ENCODE data around the gene FBXL3. TPM values are rescaled to one million over a fixed set of nuclear protein-coding genes. Genes with fewer than 3 reads are reported as not detected.
"Not testable (repeated sequence)": the region's sequence is repeated elsewhere in the genome, so short reads cannot be mapped to it uniquely, and the experiment has no call there.

The FBXL3 gene
- total RNA-seq, 1 experiment from 2014 or later: 56.8 TPM

- Histone ChIP-seq H3K27ac (ENCODE audit: low read length) (no peak overlapping the region), H4K20me1 (ENCODE audit: insufficient read depth, low read depth, low read length) (no peaks in the 10 kb centered on the region), H3K79me2 (ENCODE audit: low read length) (peaks cover 97% of the 10 kb centered on the region), H3K4me1 (ENCODE audit: low read length) (peaks cover 48% of the 10 kb centered on the region), H3K9me2 (replicated peaks; ENCODE audit: insufficient read depth, low read length) (no peaks in the 10 kb centered on the region), H3K9ac (ENCODE audit: low read length) (no peak overlapping the region), H3K4me3 (ENCODE audit: low read length) (no peak overlapping the region), H3K27me3 (ENCODE audit: low read length) (no peaks in the 10 kb centered on the region), H2AFZ (ENCODE audit: low read length) (no peak overlapping the region), H3K4me2 (ENCODE audit: low read depth, low read length, poor library complexity, severe bottlenecking) (no peak overlapping the region), H3K9me3 (ENCODE audit: low read length) (no peaks in the 10 kb centered on the region), H3K36me3 (ENCODE audit: insufficient read depth, low read length) (peaks cover 42% of the 10 kb centered on the region; the same call in 1 of the 2 replicates)
- DNase-seq: no peak
Observed at GRCh38 chr13:77019756-77020155, 7.2 kb downstream of the FBXL3 start.

GRCh38 chr13:77016888-77017623, 9.9 kb downstream of the FBXL3 start:
- Histone ChIP-seq H3K79me2 (ENCODE audit: low read length) (peaks cover 94% of the 10 kb centered on the region), H2AFZ (ENCODE audit: low read length) (no peak overlapping the region), H3K27ac (ENCODE audit: low read length) (no peak overlapping the region), H3K4me2 (ENCODE audit: low read depth, low read length, poor library complexity, severe bottlenecking) (no peak overlapping the region), H3K4me1 (ENCODE audit: low read length) (peaks cover 22% of the 10 kb centered on the region), H3K4me3 (ENCODE audit: low read length) (no peak overlapping the region), H3K9me2 (replicated peaks; ENCODE audit: insufficient read depth, low read length) (no peaks in the 10 kb centered on the region), H4K20me1 (ENCODE audit: insufficient read depth, low read depth, low read length) (no peaks in the 10 kb centered on the region), H3K9me3 (ENCODE audit: low read length) (no peaks in the 10 kb centered on the region), H3K36me3 (ENCODE audit: insufficient read depth, low read length) (peaks cover 64% of the 10 kb centered on the region), H3K27me3 (ENCODE audit: low read length) (no peaks in the 10 kb centered on the region), H3K9ac (ENCODE audit: low read length) (no peak overlapping the region)
- DNase-seq: no peak

- H3K27me3 ChIP-seq (ENCODE audit: low read length): no peaks in the 10 kb centered on the region
- no peak overlapping the region for H3K4me2 ChIP-seq (ENCODE audit: low read depth, low read length, poor library complexity, severe bottlenecking)
- H3K27ac ChIP-seq (ENCODE audit: low read length): no peak overlapping the region
- H3K79me2 ChIP-seq (ENCODE audit: low read length): peaks cover 94% of the 10 kb centered on the region
- no peak overlapping the region for H3K9ac ChIP-seq (ENCODE audit: low read length)
- peaks cover 66% of the 10 kb centered on the region for H3K36me3 ChIP-seq (ENCODE audit: insufficient read depth, low read length)
- H3K9me2 ChIP-seq (replicated peaks; ENCODE audit: insufficient read depth, low read length): no peaks in the 10 kb centered on the region
- no peaks in the 10 kb centered on the region for H4K20me1 ChIP-seq (ENCODE audit: insufficient read depth, low read depth, low read length)
- H3K4me3 ChIP-seq (ENCODE audit: low read length): no peak overlapping the region
- no peaks in the 10 kb centered on the region for H3K9me3 ChIP-seq (ENCODE audit: low read length)
- H2AFZ ChIP-seq (ENCODE audit: low read length): no peak overlapping the region
- peaks cover 15% of the 10 kb centered on the region for H3K4me1 ChIP-seq (ENCODE audit: low read length)
- DNase-seq: no peak
Observed at GRCh38 chr13:77016251-77016812, 10.6 kb downstream of the FBXL3 start.

- no peaks in the 10 kb centered on the region for H3K27me3 ChIP-seq (ENCODE audit: low read length)
- H3K36me3 ChIP-seq (ENCODE audit: insufficient read depth, low read length): peaks cover 75% of the 10 kb centered on the region
- no peak overlapping the region for H3K4me3 ChIP-seq (ENCODE audit: low read length)
- no peak overlapping the region for H3K4me2 ChIP-seq (ENCODE audit: low read depth, low read length, poor library complexity, severe bottlenecking)
- H3K4me1 ChIP-seq (ENCODE audit: low read length): peaks cover 6% of the 10 kb centered on the region
- no peaks in the 10 kb centered on the region for H3K9me2 ChIP-seq (replicated peaks; ENCODE audit: insufficient read depth, low read length)
- H3K27ac ChIP-seq (ENCODE audit: low read length): no peak overlapping the region
- H2AFZ ChIP-seq (ENCODE audit: low read length): no peak overlapping the region
- no peaks in the 10 kb centered on the region for H4K20me1 ChIP-seq (ENCODE audit: insufficient read depth, low read depth, low read length)
- H3K9ac ChIP-seq (ENCODE audit: low read length): no peak overlapping the region
- no peak for DNase-seq
- H3K9me3 ChIP-seq (ENCODE audit: low read length): no peaks in the 10 kb centered on the region
- peaks cover 91% of the 10 kb centered on the region for H3K79me2 ChIP-seq (ENCODE audit: low read length)
Observed at GRCh38 chr13:77014906-77015685, 11.9 kb downstream of the FBXL3 start.

GRCh38 chr13:77013853-77014542, 13.0 kb downstream of the FBXL3 start:
- no peak overlapping the region for H2AFZ ChIP-seq (ENCODE audit: low read length)
- H3K4me3 ChIP-seq (ENCODE audit: low read length): no peak overlapping the region
- H3K79me2 ChIP-seq (ENCODE audit: low read length): peaks cover 89% of the 10 kb centered on the region
- no peaks in the 10 kb centered on the region for H3K9me2 ChIP-seq (replicated peaks; ENCODE audit: insufficient read depth, low read length)
- no peaks in the 10 kb centered on the region for H3K27me3 ChIP-seq (ENCODE audit: low read length)
- no peak for DNase-seq
- peaks cover 80% of the 10 kb centered on the region for H3K36me3 ChIP-seq (ENCODE audit: insufficient read depth, low read length)
- H3K4me1 ChIP-seq (ENCODE audit: low read length): peaks cover 3% of the 10 kb centered on the region; the same call in 1 of the 2 replicates
- H3K9me3 ChIP-seq (ENCODE audit: low read length): no peaks in the 10 kb centered on the region
- no peak overlapping the region for H3K9ac ChIP-seq (ENCODE audit: low read length)
- H4K20me1 ChIP-seq (ENCODE audit: insufficient read depth, low read depth, low read length): no peaks in the 10 kb centered on the region
- no peak overlapping the region for H3K4me2 ChIP-seq (ENCODE audit: low read depth, low read length, poor library complexity, severe bottlenecking)
- no peak overlapping the region for H3K27ac ChIP-seq (ENCODE audit: low read length)

GRCh38 chr13:77009719-77010118, 17.2 kb downstream of the FBXL3 start:
- H3K27ac ChIP-seq (ENCODE audit: low read length); H3K4me1 ChIP-seq (ENCODE audit: low read length); H3K27me3 ChIP-seq (ENCODE audit: low read length); H2AFZ ChIP-seq (ENCODE audit: low read length); H3K9me2 ChIP-seq (replicated peaks; ENCODE audit: insufficient read depth, low read length); H3K9ac ChIP-seq (ENCODE audit: low read length); H3K4me3 ChIP-seq (ENCODE audit: low read length); H3K4me2 ChIP-seq (ENCODE audit: low read depth, low read length, poor library complexity, severe bottlenecking); DNase-seq; H3K9me3 ChIP-seq (ENCODE audit: low read length); H4K20me1 ChIP-seq (ENCODE audit: insufficient read depth, low read depth, low read length): not testable (repeated sequence)
- Histone ChIP-seq H3K79me2 (ENCODE audit: low read length) (peaks cover 87% of the 10 kb centered on the region), H3K36me3 (ENCODE audit: insufficient read depth, low read length) (peaks cover 58% of the 10 kb centered on the region)

- no peak overlapping the region for H2AFZ ChIP-seq (ENCODE audit: low read length)
- peaks cover 83% of the 10 kb centered on the region for H3K79me2 ChIP-seq (ENCODE audit: low read length)
- H3K9ac ChIP-seq (ENCODE audit: low read length): no peak overlapping the region
- peaks cover 8% of the 10 kb centered on the region for H3K4me1 ChIP-seq (ENCODE audit: low read length)
- no peaks in the 10 kb centered on the region for H3K9me3 ChIP-seq (ENCODE audit: low read length)
- H3K27me3 ChIP-seq (ENCODE audit: low read length): no peaks in the 10 kb centered on the region
- H3K27ac ChIP-seq (ENCODE audit: low read length): no peak overlapping the region
- H3K9me2 ChIP-seq (replicated peaks; ENCODE audit: insufficient read depth, low read length): no peaks in the 10 kb centered on the region
- H4K20me1 ChIP-seq (ENCODE audit: insufficient read depth, low read depth, low read length): no peaks in the 10 kb centered on the region
- no peak overlapping the region for H3K4me3 ChIP-seq (ENCODE audit: low read length)
- H3K4me2 ChIP-seq (ENCODE audit: low read depth, low read length, poor library complexity, severe bottlenecking): no peak overlapping the region
- no peak for DNase-seq
- peaks cover 51% of the 10 kb centered on the region for H3K36me3 ChIP-seq (ENCODE audit: insufficient read depth, low read length)
Observed at GRCh38 chr13:77009011-77009410, 17.9 kb downstream of the FBXL3 start.

- Histone ChIP-seq H3K79me2 (ENCODE audit: low read length) (peaks cover 79% of the 10 kb centered on the region), H3K36me3 (ENCODE audit: insufficient read depth, low read length) (peaks cover 44% of the 10 kb centered on the region)
- not testable (repeated sequence) for H3K9me3 ChIP-seq (ENCODE audit: low read length); H3K4me3 ChIP-seq (ENCODE audit: low read length); H3K27ac ChIP-seq (ENCODE audit: low read length); H3K9me2 ChIP-seq (replicated peaks; ENCODE audit: insufficient read depth, low read length); H2AFZ ChIP-seq (ENCODE audit: low read length); DNase-seq; H3K9ac ChIP-seq (ENCODE audit: low read length); H3K27me3 ChIP-seq (ENCODE audit: low read length); H3K4me1 ChIP-seq (ENCODE audit: low read length); H3K4me2 ChIP-seq (ENCODE audit: low read depth, low read length, poor library complexity, severe bottlenecking); H4K20me1 ChIP-seq (ENCODE audit: insufficient read depth, low read depth, low read length)
Observed at GRCh38 chr13:77008337-77008736, 18.6 kb downstream of the FBXL3 start.

Data from Karpas-422 (cell line).